ENCODE measurements around the gene TWSG1. TPM values are rescaled to one million over a fixed set of nuclear protein-coding genes. Genes with fewer than 3 reads are reported as not detected.
"Not testable (repeated sequence)": the region's sequence is repeated elsewhere in the genome, so short reads cannot be mapped to it uniquely, and the experiment has no call there.

TWSG1 gene
- total RNA-seq, 1 donor, result 33.7 TPM

GRCh38 chr18:9386879-9387278 lies 52.3 kb downstream of the TWSG1 start:
- no peak for DNase-seq (ENCODE audit: low read depth in 2 of 3, low spot score in 2 of 3)

- DNase-seq (ENCODE audit: low read depth in 2 of 3, low spot score in 2 of 3), result no peak
These were observed 53.3 kb downstream of the TWSG1 start for GRCh38 chr18:9387891-9388290.

GRCh38 chr18:9389706-9390105 lies 55.1 kb downstream of the TWSG1 start:
- DNase-seq (ENCODE audit: low read depth in 2 of 3, low spot score in 2 of 3), result no peak

GRCh38 chr18:9392726-9393125 lies 58.2 kb downstream of the TWSG1 start:
- DNase-seq (ENCODE audit: low read depth in 2 of 3, low spot score in 2 of 3), result no peak

- DNase-seq (ENCODE audit: low read depth in 2 of 3, low spot score in 2 of 3), result no peak
These were observed 59.5 kb downstream of the TWSG1 start for GRCh38 chr18:9394046-9394445.

GRCh38 chr18:9400197-9400596 lies 65.6 kb downstream of the TWSG1 start:
- DNase-seq (ENCODE audit: low read depth in 2 of 3, low spot score in 2 of 3), result no peak

- DNase-seq (ENCODE audit: low read depth in 2 of 3, low spot score in 2 of 3), result no peak
These were observed 66.6 kb downstream of the TWSG1 start for GRCh38 chr18:9401176-9401575.

- DNase-seq (ENCODE audit: low read depth in 2 of 3, low spot score in 2 of 3), result not testable (repeated sequence)
These were observed 67.9 kb downstream of the TWSG1 start for GRCh38 chr18:9402358-9403007.

GRCh38 chr18:9403795-9404564 lies 69.4 kb downstream of the TWSG1 start:
- DNase-seq (ENCODE audit: low read depth in 2 of 3, low spot score in 2 of 3), result peak in 2 of 3 donors; percentile 26 to 51

GRCh38 chr18:9404565-9405060 lies 70.0 kb downstream of the TWSG1 start:
- DNase-seq (ENCODE audit: low read depth in 2 of 3, low spot score in 2 of 3), result peak in 2 of 3 donors; percentile 94 to 97

GRCh38 chr18:9405130-9405529 lies 70.6 kb downstream of the TWSG1 start:
- no peak for DNase-seq (ENCODE audit: low read depth in 2 of 3, low spot score in 2 of 3)

GRCh38 chr18:9405977-9406376 lies 71.4 kb downstream of the TWSG1 start:
- DNase-seq (ENCODE audit: low read depth in 2 of 3, low spot score in 2 of 3), result no peak

- DNase-seq (ENCODE audit: low read depth in 2 of 3, low spot score in 2 of 3), result no peak
These were observed 75.9 kb downstream of the TWSG1 start for GRCh38 chr18:9410515-9410914.

GRCh38 chr18:9413576-9413975 lies 79.0 kb downstream of the TWSG1 start:
- no peak for DNase-seq (ENCODE audit: low read depth in 2 of 3, low spot score in 2 of 3)

GRCh38 chr18:9416563-9417072 lies 82.0 kb downstream of the TWSG1 start:
- no peak for DNase-seq (ENCODE audit: low read depth in 2 of 3, low spot score in 2 of 3)

- DNase-seq (ENCODE audit: low read depth in 2 of 3, low spot score in 2 of 3), result no peak
These were observed 82.7 kb downstream of the TWSG1 start for GRCh38 chr18:9417073-9417851.

- no peak for DNase-seq (ENCODE audit: low read depth in 2 of 3, low spot score in 2 of 3)
These were observed 83.6 kb downstream of the TWSG1 start for GRCh38 chr18:9418047-9418690.

GRCh38 chr18:9419956-9420631 lies 85.5 kb downstream of the TWSG1 start:
- DNase-seq (ENCODE audit: low read depth in 2 of 3, low spot score in 2 of 3), result no peak

- no peak for DNase-seq (ENCODE audit: low read depth in 2 of 3, low spot score in 2 of 3)
These were observed 86.7 kb downstream of the TWSG1 start for GRCh38 chr18:9421096-9421900.

All from hematopoietic multipotent progenitor cell (in vitro differentiated cells).